ENCODE results near the gene BTBD16.

GRCh38 chr10:122227754-122228153 lies 43.3 kb upstream of the BTBD16 start:
- TF ChIP-seq MAX (IDR thresholded peaks at IDR 0.05) (no peak), CTCF (IDR thresholded peaks at IDR 0.05; ENCODE audit: low read depth, low read length, missing input control) (no peak), REST (IDR thresholded peaks at IDR 0.05) (no peak), RXRA (IDR thresholded peaks at IDR 0.05) (no peak), HNF4G (IDR thresholded peaks at IDR 0.05) (no peak), NR2F2 (IDR thresholded peaks at IDR 0.05) (no peak), JUND (IDR thresholded peaks at IDR 0.05) (no peak), TAF1 (conservative IDR thresholded peaks at IDR 0.05) (no peak), RAD21 (IDR thresholded peaks at IDR 0.05) (no peak), YY1 (IDR thresholded peaks at IDR 0.05) (no peak), ATF3 (IDR thresholded peaks at IDR 0.05) (no peak), SP1 (IDR thresholded peaks at IDR 0.05) (no peak), GABPA (IDR thresholded peaks at IDR 0.05 in 1 of 2, conservative IDR thresholded peaks at IDR 0.05 in 1 of 2) (no peak)
